ENCODE results near the gene NSD2.

- TF ChIP-seq CTCF (IDR thresholded peaks at IDR 0.05) (no peak), POLR2A (IDR thresholded peaks at IDR 0.05) (no peak)
Observed at GRCh38 chr4:1996866-1997611, 125.8 kb downstream of the NSD2 start.

Measured in Peyer's patch (tissue), 4 donors.